ENCODE results near the gene LGALS7B.

DNA sequence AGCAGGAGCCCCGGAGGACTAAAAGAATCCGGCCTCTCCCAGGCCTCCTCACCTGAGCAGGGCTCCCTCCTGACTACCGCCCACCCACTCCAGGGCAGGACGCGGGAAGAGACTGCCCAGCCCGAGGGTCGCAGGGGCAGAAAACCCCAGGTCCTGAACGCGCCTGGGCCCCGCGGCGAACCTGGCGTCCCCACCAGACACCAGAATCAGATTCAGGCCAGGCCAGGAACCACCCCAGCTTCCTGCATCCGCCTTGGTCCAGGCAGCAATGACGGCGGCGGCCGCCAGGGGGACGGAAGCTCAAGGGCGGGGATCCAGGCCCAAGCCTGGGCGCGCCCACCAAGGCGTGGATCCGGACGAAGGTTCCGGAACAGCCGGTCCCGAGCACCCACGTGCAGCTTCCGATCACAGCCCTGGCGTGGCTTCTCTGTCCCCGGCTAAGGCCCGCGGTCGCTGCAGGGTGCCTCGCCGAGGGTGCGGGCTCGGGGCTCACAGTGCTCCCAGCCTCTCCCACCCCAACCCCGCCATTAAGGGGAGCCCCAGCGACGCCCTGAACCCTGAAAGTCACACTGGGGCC is 19.3 kb upstream of the LGALS7B start:
- TF ChIP-seq CTCF (conservative IDR thresholded peaks at IDR 0.05; ENCODE audit: low read depth in 2 of 2), result peak; percentile 52 to 77
- no peak for TF ChIP-seq REST (IDR thresholded peaks at IDR 0.05; ENCODE audit: unreplicated experiment)
